ENCODE results near the gene HS3ST6.

Gene HS3ST6

DNA sequence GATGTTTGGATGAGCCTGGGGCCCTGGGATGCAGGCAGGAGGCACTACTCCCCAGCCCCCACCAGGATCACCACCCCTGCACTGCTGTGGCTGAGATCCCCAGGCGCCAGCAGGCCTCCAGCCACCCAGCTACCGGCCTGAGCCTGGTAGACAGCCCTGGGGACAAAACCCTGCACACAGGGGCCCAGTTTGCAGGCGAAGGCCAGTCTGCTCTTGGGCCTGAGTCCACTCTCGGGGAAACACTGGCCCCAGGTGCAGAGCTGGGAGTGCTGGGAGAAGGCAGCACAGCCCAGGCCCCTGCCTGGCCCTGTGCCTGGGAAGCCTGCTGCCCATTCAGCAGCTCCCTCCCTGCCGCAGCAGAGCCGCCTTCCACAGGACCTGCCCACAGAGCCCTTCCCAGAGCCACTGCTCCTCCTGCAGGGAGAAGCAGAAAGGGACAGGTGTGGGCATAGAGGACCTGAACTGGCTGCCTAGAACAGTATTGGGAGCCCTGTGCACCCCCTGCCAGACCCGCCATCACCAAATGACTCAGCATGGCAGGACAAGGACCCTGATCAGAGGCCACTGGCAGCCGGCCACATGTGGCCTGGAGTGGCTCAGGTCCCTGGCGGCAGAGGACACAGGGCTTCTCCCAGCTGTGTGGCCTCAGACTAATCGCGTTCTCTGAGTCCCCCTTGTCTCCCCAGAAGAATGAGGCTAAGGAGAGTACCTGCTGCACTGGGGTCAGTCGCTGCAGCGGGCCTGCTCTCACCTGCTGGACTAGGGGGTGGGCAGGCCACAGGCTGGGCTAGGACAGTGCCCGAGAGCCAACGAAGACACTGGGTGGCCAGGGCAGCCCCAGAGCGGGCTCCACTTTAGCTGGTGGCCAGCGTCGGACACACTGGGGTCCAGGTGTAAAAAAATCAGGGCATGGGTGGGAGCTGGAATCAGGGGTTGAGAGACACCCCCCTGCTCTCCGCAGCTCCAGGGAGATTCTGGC is 14.1 kb upstream of the HS3ST6 start:
- no peaks in the 10 kb centered on the region for H3K27me3 ChIP-seq (ENCODE audit: insufficient read depth, low read length)
- no peak overlapping the region for H3K18ac ChIP-seq (ENCODE audit: low read length)
- no peaks in the 10 kb centered on the region for H3K36me3 ChIP-seq (ENCODE audit: control insufficient read depth in 1 of 2, insufficient read depth in 2 of 2, low read length in 2 of 2)
- peaks cover 2% of the 10 kb centered on the region for H3K9me3 ChIP-seq (ENCODE audit: insufficient read depth, low read depth, low read length)
- no peak overlapping the region for H2BK5ac ChIP-seq (ENCODE audit: low read depth, low read length, poor library complexity)
- H3K4me2 ChIP-seq (ENCODE audit: low read length): no peak overlapping the region
- no peak overlapping the region for H3K9ac ChIP-seq (ENCODE audit: low read length)
- H3K79me1 ChIP-seq (ENCODE audit: low read length): peaks cover 3% of the 10 kb centered on the region
- H2AFZ ChIP-seq (ENCODE audit: insufficient read depth, low read length, poor library complexity): no peak overlapping the region
- no peak overlapping the region for H3K27ac ChIP-seq (ENCODE audit: low read depth, low read length)
- no peak overlapping the region for H2AK5ac ChIP-seq (ENCODE audit: low read length)
- no peak overlapping the region for H3K14ac ChIP-seq (ENCODE audit: low read length)
- H4K91ac ChIP-seq (ENCODE audit: low read depth, low read length): no peak overlapping the region
- H4K8ac ChIP-seq (ENCODE audit: low read depth, low read length): no peak overlapping the region
- no peak overlapping the region for H3K23ac ChIP-seq (ENCODE audit: low read length)
- no peak overlapping the region for H2BK12ac ChIP-seq (ENCODE audit: low read length)
- H3K4me1 ChIP-seq (ENCODE audit: control insufficient read depth in 1 of 2, insufficient read depth in 2 of 2, low read length in 2 of 2): peaks cover 0 to 6% of the 10 kb centered on the region in 2 experiments
- WGBS (ENCODE audit: extremely low coverage, insufficient coverage, insufficient read length): no CpG with 5 or more reads among the region's 19 CpGs
- H3K4ac ChIP-seq (ENCODE audit: low read depth, low read length): no peak overlapping the region
- H3K4me3 ChIP-seq (ENCODE audit: low read depth, low read length): no peak overlapping the region
- DNase-seq: no peak
- H2BK120ac ChIP-seq (ENCODE audit: insufficient read depth, low read length, poor library complexity): no peak overlapping the region
- H3K79me2 ChIP-seq (ENCODE audit: control insufficient read depth, insufficient read depth, low read length, poor library complexity): no peaks in the 10 kb centered on the region
- no peak overlapping the region for H4K12ac ChIP-seq (ENCODE audit: low read depth, low read length)

DNA sequence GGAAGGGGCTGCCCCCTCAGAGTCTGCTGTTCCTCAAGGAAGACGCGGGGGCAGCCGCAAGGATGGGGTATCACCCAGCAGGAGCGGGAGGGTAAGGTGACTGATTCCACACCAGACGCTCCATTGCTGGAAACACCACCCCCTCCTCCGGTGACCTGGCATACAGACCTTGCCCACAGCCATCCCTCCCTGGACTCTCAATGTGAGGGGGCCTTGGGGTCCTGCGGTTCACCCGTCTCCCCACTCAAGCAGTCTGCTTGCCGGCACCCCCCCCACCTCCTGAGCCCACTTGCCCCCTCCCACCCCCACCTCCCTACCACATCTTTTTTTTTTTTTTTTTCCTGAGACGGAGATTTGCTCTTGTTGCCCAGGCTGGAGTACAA is 12.1 kb upstream of the HS3ST6 start:
- WGBS (ENCODE audit: extremely low coverage, insufficient coverage, insufficient read length): no CpG with 5 or more reads among the region's 10 CpGs
- peaks cover 0 to 6% of the 10 kb centered on the region in 2 experiments for H3K4me1 ChIP-seq (ENCODE audit: control insufficient read depth in 1 of 2, insufficient read depth in 2 of 2, low read length in 2 of 2)

DNA sequence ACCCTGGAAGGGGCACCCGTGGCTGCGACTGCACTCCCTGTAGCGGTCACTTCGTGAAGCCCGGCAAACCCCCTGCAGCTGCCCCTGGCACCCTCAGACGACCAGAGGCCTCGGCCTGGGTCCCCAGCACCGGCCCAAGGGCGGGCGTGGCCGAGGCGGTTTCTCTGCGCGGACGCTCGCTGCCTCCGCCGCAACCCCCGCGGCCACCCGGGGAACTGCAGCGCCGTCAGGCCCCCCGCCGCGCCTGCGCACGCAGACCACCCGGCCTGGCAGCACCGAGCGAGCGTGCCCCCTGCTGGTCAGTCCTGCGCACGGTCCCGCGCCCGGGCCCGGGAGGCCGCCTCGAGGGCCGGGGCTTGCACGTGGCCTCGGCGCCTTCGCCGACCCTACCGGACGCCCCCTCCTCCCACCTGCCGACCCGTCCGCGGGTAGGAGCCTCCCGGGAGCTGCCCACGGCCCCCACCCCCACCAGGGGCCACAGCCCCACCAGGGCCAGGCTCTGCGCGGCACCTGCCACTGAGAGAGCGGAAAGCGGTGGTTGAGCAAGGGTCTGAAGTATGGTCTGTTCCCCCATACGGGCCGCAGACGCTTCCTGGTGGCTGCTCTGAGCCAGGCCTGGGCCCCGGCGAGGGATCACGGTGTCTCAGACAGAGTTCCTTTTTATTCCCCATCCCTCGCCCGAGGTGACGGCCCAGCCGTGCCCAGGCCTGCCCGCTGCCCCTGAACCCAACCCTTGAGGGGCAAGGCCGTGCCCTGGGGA is 11.5 kb upstream of the HS3ST6 start:
- peak overlapping the region; percentile 69 for H3K18ac ChIP-seq (ENCODE audit: low read length)
- no peak overlapping the region for H3K27ac ChIP-seq (ENCODE audit: low read depth, low read length)
- H3K4me3 ChIP-seq (ENCODE audit: low read depth, low read length): peak overlapping the region; percentile 63
- H2BK12ac ChIP-seq (ENCODE audit: low read length): peak overlapping the region; percentile 19
- H3K23ac ChIP-seq (ENCODE audit: low read length): no peak overlapping the region
- H3K4me2 ChIP-seq (ENCODE audit: low read length): peak overlapping the region; percentile 84
- no peak overlapping the region for H2AK5ac ChIP-seq (ENCODE audit: low read length)
- peaks cover 6% of the 10 kb centered on the region for H3K9me3 ChIP-seq (ENCODE audit: insufficient read depth, low read depth, low read length)
- peaks cover 3% of the 10 kb centered on the region for H3K79me1 ChIP-seq (ENCODE audit: low read length)
- H2AFZ ChIP-seq (ENCODE audit: insufficient read depth, low read length, poor library complexity): peak overlapping the region; percentile 52
- no peak overlapping the region for H2BK5ac ChIP-seq (ENCODE audit: low read depth, low read length, poor library complexity)
- H3K27me3 ChIP-seq (ENCODE audit: insufficient read depth, low read length): no peaks in the 10 kb centered on the region
- H3K9ac ChIP-seq (ENCODE audit: low read length): no peak overlapping the region
- WGBS (ENCODE audit: extremely low coverage, insufficient coverage, insufficient read length): no CpG with 5 or more reads among the region's 70 CpGs
- DNase-seq: peak; percentile 84 to 93
- peak overlapping the region; percentile 84 for H2BK120ac ChIP-seq (ENCODE audit: insufficient read depth, low read length, poor library complexity)
- peak overlapping the region; percentile 79 for H4K91ac ChIP-seq (ENCODE audit: low read depth, low read length)
- H4K8ac ChIP-seq (ENCODE audit: low read depth, low read length): peak overlapping the region; percentile 88
- H3K4ac ChIP-seq (ENCODE audit: low read depth, low read length): peak overlapping the region; percentile 82
- H3K4me1 ChIP-seq (ENCODE audit: control insufficient read depth in 1 of 2, insufficient read depth in 2 of 2, low read length in 2 of 2): peaks cover 0 to 6% of the 10 kb centered on the region in 2 experiments
- H4K12ac ChIP-seq (ENCODE audit: low read depth, low read length): peak overlapping the region; percentile 86
- H3K79me2 ChIP-seq (ENCODE audit: control insufficient read depth, insufficient read depth, low read length, poor library complexity): no peaks in the 10 kb centered on the region
- peak overlapping the region; percentile 66 for H3K14ac ChIP-seq (ENCODE audit: low read length)
- H3K36me3 ChIP-seq (ENCODE audit: control insufficient read depth in 1 of 2, insufficient read depth in 2 of 2, low read length in 2 of 2): no peaks in the 10 kb centered on the region

More for the DNA sequence above, 12.1 kb upstream of the HS3ST6 start:
- Histone ChIP-seq H3K9ac (ENCODE audit: low read length) (no peak overlapping the region), H3K23ac (ENCODE audit: low read length) (no peak overlapping the region), H3K9me3 (ENCODE audit: insufficient read depth, low read depth, low read length) (peaks cover 6% of the 10 kb centered on the region), H2BK5ac (ENCODE audit: low read depth, low read length, poor library complexity) (no peak overlapping the region), H2BK12ac (ENCODE audit: low read length) (peak overlapping the region; percentile 19), H3K4ac (ENCODE audit: low read depth, low read length) (no peak overlapping the region), H4K91ac (ENCODE audit: low read depth, low read length) (no peak overlapping the region), H2BK120ac (ENCODE audit: insufficient read depth, low read length, poor library complexity) (no peak overlapping the region), H3K4me2 (ENCODE audit: low read length) (no peak overlapping the region), H2AK5ac (ENCODE audit: low read length) (no peak overlapping the region), H2AFZ (ENCODE audit: insufficient read depth, low read length, poor library complexity) (no peak overlapping the region), H4K12ac (ENCODE audit: low read depth, low read length) (no peak overlapping the region), H3K79me2 (ENCODE audit: control insufficient read depth, insufficient read depth, low read length, poor library complexity) (no peaks in the 10 kb centered on the region), H3K18ac (ENCODE audit: low read length) (no peak overlapping the region), H3K4me3 (ENCODE audit: low read depth, low read length) (no peak overlapping the region), H3K36me3 (ENCODE audit: control insufficient read depth in 1 of 2, insufficient read depth in 2 of 2, low read length in 2 of 2) (no peaks in the 10 kb centered on the region), H3K27ac (ENCODE audit: low read depth, low read length) (no peak overlapping the region), H4K8ac (ENCODE audit: low read depth, low read length) (peak overlapping the region; percentile 48), H3K14ac (ENCODE audit: low read length) (no peak overlapping the region), H3K79me1 (ENCODE audit: low read length) (peaks cover 3% of the 10 kb centered on the region), H3K27me3 (ENCODE audit: insufficient read depth, low read length) (no peaks in the 10 kb centered on the region)
- DNase-seq: no peak

DNA sequence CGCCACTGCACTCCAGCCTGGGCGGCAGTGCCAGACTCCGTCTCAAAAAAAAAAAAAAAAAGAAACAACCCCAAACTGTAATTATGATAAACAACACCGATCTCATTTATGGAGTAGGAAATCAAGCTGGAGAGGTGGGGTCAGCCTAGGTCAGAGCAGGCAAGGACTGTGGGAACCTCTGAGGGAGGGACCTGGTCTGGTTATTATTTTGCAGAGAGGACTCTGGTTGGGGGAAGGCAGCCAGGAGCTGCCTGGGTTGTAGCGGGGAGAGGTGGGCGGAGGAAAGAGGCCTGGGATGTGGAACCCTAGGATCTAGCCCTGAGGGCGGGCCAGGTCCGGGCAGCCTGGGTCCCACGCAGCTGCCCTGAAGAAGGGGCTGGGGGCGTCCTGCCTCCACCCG is 10.9 kb upstream of the HS3ST6 start:
- Histone ChIP-seq H3K36me3 (ENCODE audit: control insufficient read depth in 1 of 2, insufficient read depth in 2 of 2, low read length in 2 of 2) (no peaks in the 10 kb centered on the region), H2BK120ac (ENCODE audit: insufficient read depth, low read length, poor library complexity) (no peak overlapping the region), H2BK5ac (ENCODE audit: low read depth, low read length, poor library complexity) (no peak overlapping the region), H4K8ac (ENCODE audit: low read depth, low read length) (peak overlapping the region; percentile 88), H3K18ac (ENCODE audit: low read length) (no peak overlapping the region), H3K4ac (ENCODE audit: low read depth, low read length) (peak overlapping the region; percentile 49), H4K12ac (ENCODE audit: low read depth, low read length) (peak overlapping the region; percentile 86), H3K79me1 (ENCODE audit: low read length) (peaks cover 3% of the 10 kb centered on the region), H2AK5ac (ENCODE audit: low read length) (no peak overlapping the region), H3K9ac (ENCODE audit: low read length) (no peak overlapping the region), H3K23ac (ENCODE audit: low read length) (no peak overlapping the region), H3K9me3 (ENCODE audit: insufficient read depth, low read depth, low read length) (peaks cover 6% of the 10 kb centered on the region), H2AFZ (ENCODE audit: insufficient read depth, low read length, poor library complexity) (peak overlapping the region; percentile 46), H2BK12ac (ENCODE audit: low read length) (no peak overlapping the region), H3K27me3 (ENCODE audit: insufficient read depth, low read length) (no peaks in the 10 kb centered on the region), H3K27ac (ENCODE audit: low read depth, low read length) (no peak overlapping the region), H3K4me1 (ENCODE audit: control insufficient read depth in 1 of 2, insufficient read depth in 2 of 2, low read length in 2 of 2) (peaks cover 0 to 6% of the 10 kb centered on the region in 2 experiments), H3K4me2 (ENCODE audit: low read length) (peak overlapping the region; percentile 84), H4K91ac (ENCODE audit: low read depth, low read length) (peak overlapping the region; percentile 79), H3K79me2 (ENCODE audit: control insufficient read depth, insufficient read depth, low read length, poor library complexity) (no peaks in the 10 kb centered on the region), H3K4me3 (ENCODE audit: low read depth, low read length) (peak overlapping the region; percentile 63), H3K14ac (ENCODE audit: low read length) (peak overlapping the region; percentile 66)
- WGBS (ENCODE audit: extremely low coverage, insufficient coverage, insufficient read length): no CpG with 5 or more reads among the region's 11 CpGs
- DNase-seq: peak in 1 of 2 donors; percentile 48
